Uterus (tissue), 2 donors: Measurements from ENCODE around the gene OSER1.

Experiments
- CTCF ChIP-seq, 4 experiments: fragments of 200-600 bp in 2 of 4; fragments of 450-650 bp in 2 of 4; sonication (generic) in 2 of 4; IDR thresholded peaks; one replicate each; pipeline ENCODE4 v1.5.1; 2016 to 2019; ENCODE audit warnings: antibody characterized with exemption in 4 of 4, mild to moderate bottlenecking in 2 of 4, moderate library complexity in 1 of 4
- POLR2A ChIP-seq, 2 donors: fragments of 450-650 bp; IDR thresholded peaks; one replicate each; pipeline ENCODE4 v1.6.1; 2016; ENCODE audit warnings: antibody characterized with exemption in 2 of 2, mild to moderate bottlenecking in 1 of 2, moderate library complexity in 1 of 2

- no peak for TF ChIP-seq POLR2A (IDR thresholded peaks at IDR 0.05)
- no peak for TF ChIP-seq CTCF (IDR thresholded peaks at IDR 0.05)
Measured at GRCh38 chr20:44228465-44229258, 18.1 kb upstream of the OSER1 start.
